Colonic mucosa (tissue), 4 donors: ENCODE results near the gene GPR21. TPM values are rescaled to one million over a fixed set of nuclear protein-coding genes. Genes with fewer than 3 reads are reported as not detected.

Experiments used
- DNase-seq: peaks from one replicate; pipeline ENCODE4 v3.0.0-alpha.2; 2020
- H3K27ac ChIP-seq: fragments of 200-600 bp; one replicate; pipeline ENCODE4 v1.8.0; 2021
- H3K27me3 ChIP-seq: fragments of 200-600 bp; one replicate; pipeline ENCODE4 v1.8.0; 2021
- H3K36me3 ChIP-seq: fragments of 200-600 bp; one replicate; pipeline ENCODE4 v1.8.0; 2021
- H3K4me1 ChIP-seq: fragments of 200-600 bp; one replicate; pipeline ENCODE4 v1.8.0; 2021; ENCODE audit warnings: mild to moderate bottlenecking
- H3K4me3 ChIP-seq: fragments of 200-600 bp; one replicate; pipeline ENCODE4 v1.8.0; 2021
- H3K9ac ChIP-seq, 2 donors: one replicate each; pipeline ENCODE4 v1.7.0; 2013; ENCODE audit warnings: control low read depth in 2 of 2, low read depth in 2 of 2, low read length in 2 of 2
- H3K9me3 ChIP-seq: fragments of 200-600 bp; one replicate; pipeline ENCODE4 v1.8.0; 2021
- CTCF ChIP-seq: fragments of 200-600 bp; IDR thresholded peaks from one replicate; pipeline ENCODE4 v1.8.0; 2022; ENCODE audit warnings: antibody characterized with exemption, mild to moderate bottlenecking
- intact Hi-C: fragments of 100-400 bp; cut with DNase I; formaldehyde crosslinking; loops from one replicate; pipeline ENCODE4 v1.14.1; 2022
- total RNA-seq, 2 donors: library from RNA; stranded (reverse); fragmentation: NEBNext Ultra II Directional in 1 of 2; extraction: Animal tissue kit (Norgen Biotek cat#: 25700) in 1 of 2; gene quantifications; one replicate each; pipeline ENCODE4 v1.2.1, GENCODE V29; 2021
- donor health status: healthy.
- donor health status: DM: no; HTN: no; CAD: no.
- donor health status: DM: no; HTN: no; CAD: no.

GPR21 gene, protein sequence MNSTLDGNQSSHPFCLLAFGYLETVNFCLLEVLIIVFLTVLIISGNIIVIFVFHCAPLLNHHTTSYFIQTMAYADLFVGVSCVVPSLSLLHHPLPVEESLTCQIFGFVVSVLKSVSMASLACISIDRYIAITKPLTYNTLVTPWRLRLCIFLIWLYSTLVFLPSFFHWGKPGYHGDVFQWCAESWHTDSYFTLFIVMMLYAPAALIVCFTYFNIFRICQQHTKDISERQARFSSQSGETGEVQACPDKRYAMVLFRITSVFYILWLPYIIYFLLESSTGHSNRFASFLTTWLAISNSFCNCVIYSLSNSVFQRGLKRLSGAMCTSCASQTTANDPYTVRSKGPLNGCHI
- 1 to 10 TPM in 1 of 2 donors, under 1 TPM in 1; 0.35 to 1.2 TPM for total RNA-seq

DNA sequence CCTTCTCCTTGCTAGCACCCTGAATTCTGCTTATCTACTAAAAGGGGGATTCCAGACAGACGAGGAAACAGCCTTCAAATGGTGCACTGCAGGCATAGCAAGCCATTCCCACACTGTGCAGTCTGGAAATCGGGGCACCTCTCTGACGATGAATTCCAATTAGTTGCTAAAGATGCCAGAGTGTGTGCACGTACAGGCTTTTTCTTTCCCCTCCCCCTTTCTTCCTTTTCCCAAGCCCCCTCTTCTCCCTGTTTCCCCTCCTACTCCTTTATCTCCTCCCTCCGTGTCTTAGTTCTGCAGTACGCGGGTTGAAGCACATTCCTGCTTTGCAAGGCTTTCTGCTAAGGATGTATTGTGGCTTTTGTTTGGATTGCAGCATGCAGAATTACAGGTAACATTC lies at the start of gene GPR21:
Gene GPR21 (plus strand): TSS at position 316 of the 400 bp plus-strand sequence. CDS start 900 bp downstream, outside the sequence.
- no peaks in the 10 kb centered on the region for H3K4me1 ChIP-seq
- no peak for TF ChIP-seq CTCF
- no peaks in the 10 kb centered on the region for H3K36me3 ChIP-seq
- no peak within 1 kb of the TSS for H3K27ac ChIP-seq
- H3K4me3 ChIP-seq: no peak within 1 kb of the TSS
- H3K9me3 ChIP-seq: no peaks in the 10 kb centered on the region
- H3K27me3 ChIP-seq: no peaks in the 10 kb centered on the region
- intact Hi-C loops: no loop called here
- DNase-seq: no peak
- H3K9ac ChIP-seq: no peak within 1 kb of the TSS

DNA sequence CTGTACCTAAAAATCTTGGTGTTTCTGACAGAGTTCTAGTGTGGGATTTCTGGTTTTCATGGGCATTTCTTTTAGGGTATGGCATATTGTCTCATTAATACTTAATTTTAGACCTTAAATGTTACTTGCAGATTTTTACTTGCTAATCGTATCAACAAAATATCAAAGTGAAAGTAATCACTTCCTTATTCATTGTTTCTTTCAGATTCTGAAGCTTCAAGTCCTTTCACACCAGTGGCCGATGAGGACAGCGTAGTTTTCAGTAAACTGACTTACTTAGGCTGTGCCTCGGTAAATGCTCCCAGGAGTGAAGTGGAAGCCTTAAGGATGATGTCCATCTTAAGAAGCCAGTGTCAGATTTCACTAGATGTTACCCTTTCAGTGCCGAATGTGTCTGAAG lies 47.5 kb upstream of the GPR21 start:
- no peak for TF ChIP-seq CTCF
- no peaks in the 10 kb centered on the region for H3K4me1 ChIP-seq
- H3K27me3 ChIP-seq: no peaks in the 10 kb centered on the region
- H3K4me3 ChIP-seq: no peak overlapping the region
- intact Hi-C loops: no loop called here
- no peak overlapping the region for H3K27ac ChIP-seq
- no peak overlapping the region for H3K9ac ChIP-seq
- peaks cover 5% of the 10 kb centered on the region for H3K36me3 ChIP-seq
- no peak for DNase-seq
- H3K9me3 ChIP-seq: no peaks in the 10 kb centered on the region

GRCh38 chr9:122988141-122988540 lies 45.3 kb upstream of the GPR21 start:
- H3K27me3 ChIP-seq: no peaks in the 10 kb centered on the region
- no peak for DNase-seq
- H3K4me3 ChIP-seq: no peak overlapping the region
- H3K4me1 ChIP-seq: no peaks in the 10 kb centered on the region
- no peaks in the 10 kb centered on the region for H3K9me3 ChIP-seq
- no peak overlapping the region for H3K9ac ChIP-seq
- peaks cover 5% of the 10 kb centered on the region for H3K36me3 ChIP-seq
- intact Hi-C loops: no loop called here
- TF ChIP-seq CTCF: no peak
- no peak overlapping the region for H3K27ac ChIP-seq

- Histone ChIP-seq H3K27ac (no peak overlapping the region), H3K4me3 (no peak overlapping the region), H3K27me3 (no peaks in the 10 kb centered on the region), H3K36me3 (peaks cover 5% of the 10 kb centered on the region), H3K9ac (no peak overlapping the region), H3K4me1 (no peaks in the 10 kb centered on the region), H3K9me3 (no peaks in the 10 kb centered on the region)
- TF ChIP-seq CTCF: no peak
- intact Hi-C loops: no loop called here
- DNase-seq: no peak
These were observed 44.4 kb upstream of the GPR21 start for GRCh38 chr9:122988920-122989621.

GRCh38 chr9:122991370-122991830 lies 42.1 kb upstream of the GPR21 start:
- H3K9ac ChIP-seq: no peak overlapping the region
- peak; percentile 74 for TF ChIP-seq CTCF
- no peaks in the 10 kb centered on the region for H3K27me3 ChIP-seq
- DNase-seq: peak; percentile 29
- no peak overlapping the region for H3K4me3 ChIP-seq
- no peaks in the 10 kb centered on the region for H3K9me3 ChIP-seq
- intact Hi-C loops: no loop called here
- no peaks in the 10 kb centered on the region for H3K4me1 ChIP-seq
- peaks cover 5% of the 10 kb centered on the region for H3K36me3 ChIP-seq
- H3K27ac ChIP-seq: no peak overlapping the region
